Adrenal gland (tissue), 12 donors: ENCODE results near the gene LRRIQ4. TPM values are rescaled to one million over a fixed set of nuclear protein-coding genes. Genes with fewer than 3 reads are reported as not detected.

Experiments used
- DNase-seq, 7 donors: peaks; one replicate each; pipeline ENCODE4 v3.0.0-alpha.2; 2019 to 2020
- H3K27ac ChIP-seq, 5 donors: fragments of 200-600 bp; sonication (generic) in 4 of 5; 1 replicate in 3 of 5; 2 replicates in 2 of 5; pipeline versions ENCODE4 v1.5.1 to v1.8.0; 2016 to 2020; ENCODE audit warnings: mild to moderate bottlenecking in 1 of 5
- H3K27me3 ChIP-seq: fragments of 200-600 bp; 2 replicates; pipeline ENCODE4 v1.8.0; 2021
- H3K36me3 ChIP-seq, 2 donors: fragments of 200-600 bp; replicated peaks in 1 of 2; 1 replicate in 1 of 2; 2 replicates in 1 of 2; pipeline versions ENCODE4 v1.5.1 to v1.8.0; 2018 to 2022
- H3K4me1 ChIP-seq, 2 donors: fragments of 200-600 bp; replicated peaks in 1 of 2; 1 replicate in 1 of 2; 2 replicates in 1 of 2; pipeline versions ENCODE4 v1.5.1 to v1.8.0; 2018 to 2021
- H3K4me3 ChIP-seq, 4 donors: fragments of 200-600 bp; sonication (generic) in 3 of 4; one replicate each; pipeline ENCODE4 v1.5.1; 2016 to 2018
- H3K9me3 ChIP-seq, 3 donors: fragments of 200-600 bp; sonication (generic) in 1 of 3; replicated peaks in 1 of 3; 1 replicate in 2 of 3; 2 replicates in 1 of 3; pipeline versions ENCODE4 v1.5.1 to v1.8.0; 2016 to 2021
- POLR2A ChIP-seq, 2 donors: fragments of 450-650 bp; IDR thresholded peaks; one replicate each; pipeline ENCODE4 v1.6.1; 2017; ENCODE audit warnings: antibody characterized with exemption in 2 of 2, mild to moderate bottlenecking in 2 of 2, moderate library complexity in 1 of 2
- WGBS, 4 donors: extraction: QIAGEN DNeasy Blood & Tissue Kit in 2 of 4; methylation state at CpG; one replicate each; pipeline versions ENCODE4 v1.1.5 to v1.1.7; 2013 to 2017; 5-methylcytosine and 5-hydroxymethylcytosine counted together
- intact Hi-C, 2 donors: fragments of 100-400 bp; cut with DNase I; formaldehyde crosslinking; loops; one replicate each; pipeline versions ENCODE4 v1.14.1 to v1.15.0; 2022 to 2023
- polyA plus RNA-seq, 3 donors: library from polyadenylated mRNA; stranded (reverse); fragments of 200-250 nt in 2 of 3; fragments of 350-450 nt in 1 of 3; fragmentation: Illumina TruSeq in 1 of 3; extraction: RNeasy Lipid Tissue Mini Kit (QIAGEN cat#74804) in 1 of 3; gene quantifications; one replicate each; pipeline ENCODE4 v1.2.3, GENCODE V29; 2013 to 2014
- total RNA-seq, 9 donors: library from RNA; depleted of rRNA in 4 of 9; stranded (reverse); fragments of >200 nt in 4 of 9; fragments of 120-200 nt in 1 of 9; fragmentation: NEBNext Ultra II Directional in 1 of 9; extraction: Animal tissue kit (Norgen Biotek cat#: 25700) in 1 of 9; gene quantifications; one replicate each; pipeline versions ENCODE4 v1.1.0 to v1.2.4, GENCODE V29; 2013 to 2023
- TF ChIP-seq, protein P1 (sequence below), 6 experiments: fragments of 450-650 bp in 4 of 6; fragments of 200-600 bp in 2 of 6; sonication (generic) in 1 of 6; IDR thresholded peaks; 1 replicate in 5 of 6; 2 replicates in 1 of 6; pipeline versions ENCODE4 v1.5.1 to v1.8.0; 2016 to 2021; ENCODE audit warnings: antibody characterized with exemption in 6 of 6, mild to moderate bottlenecking in 2 of 6, moderate library complexity in 1 of 6
- donor health status: healthy with polysubstance abuse.
- donor health status: Bipolar disorder and iron deficiency.
- donor health status: DM: yes; HTN: yes; CAD: no.
- donor health status: DM: no; HTN: no; CAD: no.
- donor health status: DM: no; HTN: no; CAD: no.
- donor health status: DM: yes; HTN: yes; CAD: no.

LRRIQ4 gene
- total and polyA plus RNA-seq, 12 donors: 0.11 to 0.16 (median 0.13) TPM; not detected in 8

DNA sequence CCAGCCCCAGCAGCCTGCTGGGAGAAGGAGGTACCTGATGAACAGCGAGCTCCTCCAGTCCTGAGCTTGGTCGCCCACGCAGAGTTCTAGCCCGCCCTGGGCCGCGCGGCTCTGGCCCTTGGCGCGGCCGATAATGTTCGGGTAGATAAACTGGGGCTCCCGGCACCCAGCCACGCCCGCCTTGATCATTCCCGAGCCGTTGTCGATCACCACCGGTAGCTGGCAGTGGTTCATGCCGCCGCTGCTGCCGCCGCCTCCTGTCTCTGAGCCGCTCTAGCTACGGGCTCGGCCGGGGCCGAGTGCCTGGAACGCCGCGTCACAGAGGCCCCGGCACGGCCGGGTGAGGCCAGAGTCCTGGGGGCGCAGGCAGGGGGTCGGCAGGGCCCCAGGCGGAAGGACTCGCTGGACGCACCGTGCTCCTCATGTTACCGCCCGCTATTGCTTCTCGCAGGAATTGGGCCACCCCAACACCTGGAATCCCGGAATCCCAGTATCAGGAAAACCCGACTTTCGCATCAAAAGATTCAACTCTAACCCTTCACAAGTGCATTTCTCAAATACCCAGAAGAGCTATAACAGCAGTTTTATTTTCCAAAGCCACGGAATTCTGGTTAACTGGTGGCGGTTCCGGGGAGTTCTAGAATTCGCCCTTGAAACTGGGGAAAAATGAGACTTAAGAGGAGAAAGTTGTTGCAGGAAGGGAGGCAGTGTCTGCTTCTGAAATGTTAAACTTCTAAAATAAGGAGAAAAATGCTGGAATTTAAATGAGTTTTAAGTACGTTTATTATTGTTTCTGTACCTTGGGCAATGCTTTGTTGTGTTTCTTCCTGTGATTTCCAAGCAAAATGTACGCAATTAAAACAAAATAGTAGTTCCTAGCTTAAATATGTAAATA lies 43.1 kb upstream of the LRRIQ4 start, which contains the start of gene ACTRT3:
Gene ACTRT3 (minus strand): TSS at position 275 of the 895 bp plus-strand sequence. CDS start 41 bp downstream, at position 234.
- Histone ChIP-seq H3K27me3 (no peaks in the 10 kb centered on the region), H3K4me3 (peak within 1 kb of the TSS; percentile 21 to 54 (median 46)), H3K4me1 (peaks cover 0 to 12% of the 10 kb centered on the region in 2 donors), H3K9me3 (no peaks in the 10 kb centered on the region), H3K36me3 (no peaks in the 10 kb centered on the region), H3K27ac (peak within 1 kb of the TSS; percentile 9 to 91 (median 67))
- 1 to 2% (median 1%) methylated on average over 21 to 51 of the region's 51 CpGs for WGBS, 4 donors
- peak; percentile 63 to 77 (median 71) for DNase-seq
- intact Hi-C loops: no loop called here
- TF ChIP-seq, protein P1, sequence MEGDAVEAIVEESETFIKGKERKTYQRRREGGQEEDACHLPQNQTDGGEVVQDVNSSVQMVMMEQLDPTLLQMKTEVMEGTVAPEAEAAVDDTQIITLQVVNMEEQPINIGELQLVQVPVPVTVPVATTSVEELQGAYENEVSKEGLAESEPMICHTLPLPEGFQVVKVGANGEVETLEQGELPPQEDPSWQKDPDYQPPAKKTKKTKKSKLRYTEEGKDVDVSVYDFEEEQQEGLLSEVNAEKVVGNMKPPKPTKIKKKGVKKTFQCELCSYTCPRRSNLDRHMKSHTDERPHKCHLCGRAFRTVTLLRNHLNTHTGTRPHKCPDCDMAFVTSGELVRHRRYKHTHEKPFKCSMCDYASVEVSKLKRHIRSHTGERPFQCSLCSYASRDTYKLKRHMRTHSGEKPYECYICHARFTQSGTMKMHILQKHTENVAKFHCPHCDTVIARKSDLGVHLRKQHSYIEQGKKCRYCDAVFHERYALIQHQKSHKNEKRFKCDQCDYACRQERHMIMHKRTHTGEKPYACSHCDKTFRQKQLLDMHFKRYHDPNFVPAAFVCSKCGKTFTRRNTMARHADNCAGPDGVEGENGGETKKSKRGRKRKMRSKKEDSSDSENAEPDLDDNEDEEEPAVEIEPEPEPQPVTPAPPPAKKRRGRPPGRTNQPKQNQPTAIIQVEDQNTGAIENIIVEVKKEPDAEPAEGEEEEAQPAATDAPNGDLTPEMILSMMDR (IDR thresholded peaks at IDR 0.05): no peak
- TF ChIP-seq POLR2A (IDR thresholded peaks at IDR 0.05): peak in 1 of 2 donors; percentile 33

DNA sequence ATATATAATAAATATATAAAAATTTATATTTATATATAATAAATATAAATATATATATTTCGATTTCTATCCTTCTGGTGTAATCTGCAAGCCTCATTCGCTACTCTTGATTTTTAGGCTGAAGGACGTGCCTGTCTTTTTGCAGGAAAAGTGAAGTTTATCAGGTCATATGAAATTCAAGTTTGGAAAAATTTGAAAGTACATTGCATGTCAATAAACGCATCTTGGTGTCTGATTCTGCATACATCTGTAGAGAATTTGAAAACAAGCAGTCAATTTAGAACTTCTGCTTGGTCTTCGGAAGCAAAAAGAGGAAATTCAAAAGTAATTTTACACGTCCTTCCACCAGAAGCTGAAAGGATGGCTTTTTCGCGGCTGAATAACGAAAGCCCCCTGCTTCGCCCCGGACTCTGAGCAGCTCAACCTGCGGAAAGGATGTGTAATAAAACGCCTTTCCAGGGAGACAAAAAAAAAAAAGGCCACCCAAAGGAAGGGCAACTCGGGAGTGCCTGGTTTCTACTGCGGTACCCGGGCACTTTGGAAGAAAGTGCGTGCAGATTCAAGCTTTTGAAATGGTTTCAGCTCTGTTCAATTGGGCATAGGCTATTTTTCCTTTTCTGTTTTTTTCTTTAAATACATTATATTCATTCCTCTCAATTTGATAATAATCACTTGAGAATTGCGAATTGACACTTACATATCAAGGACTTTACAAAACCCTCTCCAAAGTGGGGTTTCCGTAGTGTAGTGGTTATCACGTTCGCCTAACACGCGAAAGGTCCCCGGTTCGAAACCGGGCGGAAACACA lies 41.0 kb upstream of the LRRIQ4 start:
- H3K4me3 ChIP-seq: peak overlapping the region in 2 of 4 donors; percentile 83 to 92
- H3K4me1 ChIP-seq: peaks cover 0 to 30% of the 10 kb centered on the region in 2 donors
- TF ChIP-seq, protein P1 (IDR thresholded peaks at IDR 0.05): no peak
- no peak for TF ChIP-seq POLR2A (IDR thresholded peaks at IDR 0.05)
- peaks cover 0 to 6% of the 10 kb centered on the region in 2 donors for H3K36me3 ChIP-seq
- no peaks in the 10 kb centered on the region for H3K9me3 ChIP-seq
- DNase-seq: peak; percentile 45 to 77 (median 57)
- 0 to 1% (median 1%) methylated on average over 27 of the region's 27 CpGs for WGBS, 4 donors
- intact Hi-C loops: no loop called here
- H3K27ac ChIP-seq: peak overlapping the region; percentile 96 to 100 (median 99)
- no peaks in the 10 kb centered on the region for H3K27me3 ChIP-seq

DNA sequence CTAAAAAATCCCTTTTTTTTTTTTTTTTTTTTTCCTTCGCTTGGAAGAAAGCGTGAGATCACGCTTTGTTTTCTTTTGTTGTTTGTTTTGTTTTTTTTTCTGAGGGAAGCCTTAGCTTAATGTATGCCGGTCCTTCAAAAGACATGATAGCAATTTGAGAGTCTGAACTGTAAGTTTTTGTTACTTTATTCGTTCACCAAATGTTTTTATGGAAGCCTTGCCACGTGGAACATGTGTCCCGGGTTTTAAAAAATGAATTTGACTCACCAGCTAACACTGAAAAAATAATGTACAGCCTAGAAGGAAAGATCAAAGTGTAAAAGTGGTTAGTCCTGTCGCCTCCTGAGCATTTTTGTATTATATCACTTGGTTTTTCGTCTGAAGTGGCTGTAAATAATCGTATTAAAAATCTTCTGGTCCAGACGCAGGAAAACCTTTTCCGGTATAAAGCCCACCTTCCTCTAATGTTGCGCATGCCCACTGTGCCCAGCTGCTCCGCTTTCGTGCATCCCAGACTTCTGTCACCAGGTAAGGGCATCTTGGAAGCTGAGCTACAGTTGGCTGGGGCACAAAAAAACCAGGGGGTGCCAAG lies 40.3 kb upstream of the LRRIQ4 start:
- Histone ChIP-seq H3K36me3 (peaks cover 0 to 9% of the 10 kb centered on the region in 2 donors), H3K27ac (peak overlapping the region; percentile 96 to 100 (median 99)), H3K9me3 (no peaks in the 10 kb centered on the region), H3K27me3 (no peaks in the 10 kb centered on the region), H3K4me1 (peaks cover 0 to 30% of the 10 kb centered on the region in 2 donors), H3K4me3 (peak overlapping the region; percentile 69 to 92 (median 84))
- DNase-seq: peak in 5 of 7 donors; percentile 68 to 88 (median 73)
- no peak for TF ChIP-seq POLR2A (IDR thresholded peaks at IDR 0.05)
- TF ChIP-seq, protein P1 (IDR thresholded peaks at IDR 0.05): no peak
- 0 to 1% (median 0%) methylated on average over 13 to 15 of the region's 15 CpGs for WGBS, 4 donors
- intact Hi-C loops: no loop called here
